HEK293 (cell line): ENCODE results near the gene BBIP1.
"Not testable (repeated sequence)": the region's sequence is repeated elsewhere in the genome, so short reads cannot be mapped to it uniquely, and the experiment has no call there.

Experiments used
- CTCF ChIA-PET: fragments of 350-600 bp; formaldehyde crosslinking; extraction: SDS; loops from one replicate; lab custom pipeline; 2021; ENCODE audit warnings: antibody characterized with exemption; lab: Yijun Ruan, JAX
- POLR2A ChIA-PET: fragments of 300-600 bp; formaldehyde crosslinking; extraction: SDS; loops from one replicate; lab custom pipeline; 2020; ENCODE audit warnings: antibody characterized with exemption, inconsistent platforms; lab: Yijun Ruan, JAX
- H3K27ac ChIP-seq: fragments of 200-500 bp; sonication (Bioruptor generic); 2 replicates; pipeline ENCODE4 v1.5.1; 2014; ENCODE audit warnings: low read depth, low read length, control low read depth, inconsistent platforms; ENCODE audit errors: extremely low read depth
- H3K36me3 ChIP-seq, 2 experiments: fragments of 200-500 bp in 1 of 2; sonication (Bioruptor generic) in 1 of 2; 1 replicate in 1 of 2; 2 replicates in 1 of 2; pipeline ENCODE4 v1.5.1; 2014 to 2017; ENCODE audit warnings: inconsistent platforms in 2 of 2, low read length in 2 of 2; ENCODE audit not compliant: control insufficient read depth in 2 of 2, insufficient read depth in 1 of 2
- H3K4me1 ChIP-seq: fragments of 200-500 bp; sonication (Bioruptor generic); 2 replicates; pipeline ENCODE4 v1.5.1; 2014; ENCODE audit warnings: mild to moderate bottlenecking, low read length, inconsistent platforms; ENCODE audit not compliant: control insufficient read depth, insufficient read depth
- H3K4me3 ChIP-seq: 2 replicates; pipeline ENCODE4 v1.5.1; 2011; ENCODE audit warnings: low read depth, mild to moderate bottlenecking, control low read depth, low read length, moderate library complexity
- H3K9me3 ChIP-seq: fragments of 200-500 bp; sonication (Bioruptor generic); 2 replicates; pipeline ENCODE4 v1.5.1; 2014; ENCODE audit warnings: low read depth, low read length, inconsistent platforms; ENCODE audit not compliant: control insufficient read depth, insufficient read depth
- EGR2 ChIP-seq: fragments of 450-650 bp; formaldehyde crosslinking; IDR thresholded peaks from 2 replicates; pipeline ENCODE4 v1.5.1; 2016; ENCODE audit warnings: low read depth, missing biosample characterization, missing genetic modification characterization
- KLF1 ChIP-seq: fragments of 450-650 bp; formaldehyde crosslinking; IDR thresholded peaks from 2 replicates; pipeline ENCODE4 v1.5.1; 2016; ENCODE audit warnings: missing biosample characterization, missing genetic modification characterization
- MYNN ChIP-seq: fragments of 450-650 bp; formaldehyde crosslinking; IDR thresholded peaks from 2 replicates; pipeline ENCODE4 v1.5.1; 2016; ENCODE audit warnings: missing biosample characterization, missing genetic modification characterization, borderline replicate concordance
- PRDM10 ChIP-seq: fragments of 450-650 bp; formaldehyde crosslinking; IDR thresholded peaks from 2 replicates; pipeline ENCODE4 v1.5.1; 2016; ENCODE audit warnings: missing biosample characterization, missing genetic modification characterization
- ZBTB21 ChIP-seq: fragments of 450-650 bp; formaldehyde crosslinking; IDR thresholded peaks from 2 replicates; pipeline ENCODE4 v1.5.1; 2017; ENCODE audit warnings: missing biosample characterization, missing genetic modification characterization
- ZFHX2 ChIP-seq: fragments of 450-650 bp; formaldehyde crosslinking; conservative IDR thresholded peaks from 2 replicates; pipeline ENCODE4 v1.5.1; 2016; ENCODE audit warnings: missing biosample characterization, missing genetic modification characterization
- ZIC2 ChIP-seq: fragments of 450-650 bp; formaldehyde crosslinking; IDR thresholded peaks from 2 replicates; pipeline ENCODE4 v1.5.1; 2016; ENCODE audit warnings: missing biosample characterization, missing genetic modification characterization
- ZNF112 ChIP-seq: fragments of 450-650 bp; formaldehyde crosslinking; IDR thresholded peaks from 2 replicates; pipeline ENCODE4 v1.5.0; 2017; ENCODE audit warnings: missing biosample characterization, missing genetic modification characterization
- ZNF121 ChIP-seq: fragments of 450-650 bp; formaldehyde crosslinking; IDR thresholded peaks from 2 replicates; pipeline ENCODE4 v1.5.1; 2016; ENCODE audit warnings: missing biosample characterization, missing genetic modification characterization
- ZNF18 ChIP-seq: fragments of 450-650 bp; formaldehyde crosslinking; IDR thresholded peaks from 2 replicates; pipeline ENCODE4 v1.5.1; 2016; ENCODE audit warnings: missing biosample characterization, missing genetic modification characterization
- ZNF184 ChIP-seq: fragments of 450-650 bp; IDR thresholded peaks from 2 replicates; pipeline ENCODE4 v1.5.1; 2018; ENCODE audit warnings: missing biosample characterization, mild to moderate bottlenecking, missing genetic modification characterization
- ZNF23 ChIP-seq: fragments of 450-650 bp; formaldehyde crosslinking; IDR thresholded peaks from 2 replicates; pipeline ENCODE4 v1.5.1; 2016; ENCODE audit warnings: missing biosample characterization, missing genetic modification characterization, borderline replicate concordance
- ZNF24 ChIP-seq: fragments of 450-650 bp; formaldehyde crosslinking; IDR thresholded peaks from 2 replicates; pipeline ENCODE4 v1.5.1; 2016; ENCODE audit warnings: missing biosample characterization, missing genetic modification characterization
- ZNF302 ChIP-seq: fragments of 450-650 bp; formaldehyde crosslinking; IDR thresholded peaks from 2 replicates; pipeline ENCODE4 v1.5.1; 2016; ENCODE audit warnings: missing biosample characterization, missing genetic modification characterization, low read depth
- ZNF350 ChIP-seq: fragments of 450-650 bp; formaldehyde crosslinking; IDR thresholded peaks from 2 replicates; pipeline ENCODE4 v1.5.0; 2017; ENCODE audit warnings: missing biosample characterization, mild to moderate bottlenecking, missing genetic modification characterization
- ZNF426 ChIP-seq: fragments of 450-650 bp; formaldehyde crosslinking; IDR thresholded peaks from 2 replicates; pipeline ENCODE4 v1.5.1; 2017; ENCODE audit warnings: missing biosample characterization, missing genetic modification characterization, mild to moderate bottlenecking, inconsistent platforms, moderate library complexity
- ZNF449 ChIP-seq: fragments of 450-650 bp; formaldehyde crosslinking; IDR thresholded peaks from 2 replicates; pipeline ENCODE4 v1.5.1; 2017; ENCODE audit warnings: missing biosample characterization, mild to moderate bottlenecking, missing genetic modification characterization, moderate library complexity
- ZNF513 ChIP-seq: fragments of 450-650 bp; IDR thresholded peaks from 2 replicates; pipeline ENCODE4 v1.5.1; 2018; ENCODE audit warnings: missing biosample characterization, missing genetic modification characterization
- ZNF521 ChIP-seq: fragments of 450-650 bp; formaldehyde crosslinking; IDR thresholded peaks from 2 replicates; pipeline ENCODE4 v1.5.1; 2017; ENCODE audit warnings: missing biosample characterization, mild to moderate bottlenecking, missing genetic modification characterization
- ZNF580 ChIP-seq: fragments of 450-650 bp; formaldehyde crosslinking; IDR thresholded peaks from 2 replicates; pipeline ENCODE4 v1.5.1; 2016; ENCODE audit warnings: missing biosample characterization, missing genetic modification characterization
- ZNF600 ChIP-seq: fragments of 450-650 bp; formaldehyde crosslinking; IDR thresholded peaks from 2 replicates; pipeline ENCODE4 v1.5.1; 2016; ENCODE audit warnings: missing biosample characterization, missing genetic modification characterization
- ZNF626 ChIP-seq: fragments of 450-650 bp; sonication (Bioruptor Pico); formaldehyde crosslinking; IDR thresholded peaks from 2 replicates; pipeline ENCODE4 v1.5.1; 2018; ENCODE audit warnings: missing biosample characterization, missing genetic modification characterization, inconsistent platforms
- ZNF843 ChIP-seq: fragments of 450-650 bp; formaldehyde crosslinking; IDR thresholded peaks from 2 replicates; pipeline ENCODE4 v1.5.1; 2016; ENCODE audit warnings: missing biosample characterization, missing genetic modification characterization

The BBIP1 gene

GRCh38 chr10:110867011-110867806 is 51.8 kb downstream of the BBIP1 start:
- H3K4me1 ChIP-seq = peaks cover 23% of the 10 kb centered on the region
- not testable (repeated sequence) for H3K36me3 ChIP-seq, H3K9me3 ChIP-seq, H3K4me3 ChIP-seq, H3K27ac ChIP-seq
- TF ChIP-seq EGR2 (0 out of 2 replicates have a peak, but pooled peaks have one; percentile 10), ZFHX2 (tag by site-specific recombination) (peak; percentile 57; the same call in 1 of the 2 replicates), KLF1 (tag by site-specific recombination) (peak; percentile 95), ZIC2 (peak; percentile 31; the same call in 1 of the 2 replicates)
- CTCF ChIA-PET = interaction anchor here (0.7 kb wide), 1 partner anchor 87 kb away, joined by 3 read pairs; no protein-coding TSS in a partner anchor
- POLR2A ChIA-PET = interaction anchor here (1.1 kb wide), 1 partner anchor 64 kb away, joined by 3 read pairs; no protein-coding TSS in a partner anchor

- H3K4me3 ChIP-seq = no peak overlapping the region
- H3K36me3 ChIP-seq = no peaks in the 10 kb centered on the region
- no peak overlapping the region for H3K27ac ChIP-seq
- CTCF ChIA-PET = no interaction called here
- H3K4me1 ChIP-seq = peaks cover 19% of the 10 kb centered on the region
- POLR2A ChIA-PET = interaction anchor here (0.7 to 1.0 kb wide), 2 partner anchors 51 to 92 kb away, joined by 3 to 6 read pairs; no protein-coding TSS in a partner anchor
- no peaks in the 10 kb centered on the region for H3K9me3 ChIP-seq
- TF ChIP-seq ZNF112 (tag by site-specific recombination) (no peak), ZNF302 (tag by site-specific recombination) (no peak), ZNF184 (no peak), ZNF626 (tag by site-specific recombination) (no peak), ZNF24 (tag by site-specific recombination) (no peak), ZNF23 (tag by site-specific recombination) (no peak), ZNF449 (tag by site-specific recombination) (no peak), ZNF580 (tag by site-specific recombination) (peak; percentile 71; the same call in 1 of the 2 replicates), PRDM10 (tag by site-specific recombination) (no peak; the same call in 1 of the 2 replicates), ZNF521 (tag by site-specific recombination) (no peak), MYNN (tag by site-specific recombination) (peak; percentile 50; the same call in 1 of the 2 replicates), ZNF18 (tag by site-specific recombination) (no peak), ZNF350 (tag by site-specific recombination) (no peak), ZNF843 (no peak), ZNF121 (tag by site-specific recombination) (no peak), ZBTB21 (tag by site-specific recombination) (no peak), ZNF426 (no peak), ZNF513 (tag by site-specific recombination) (no peak), ZNF600 (tag by site-specific recombination) (peak; percentile 58)
Measured at GRCh38 chr10:110865809-110866482, 53.0 kb downstream of the BBIP1 start.
